Measurements from ENCODE around the gene LY9.

DNA sequence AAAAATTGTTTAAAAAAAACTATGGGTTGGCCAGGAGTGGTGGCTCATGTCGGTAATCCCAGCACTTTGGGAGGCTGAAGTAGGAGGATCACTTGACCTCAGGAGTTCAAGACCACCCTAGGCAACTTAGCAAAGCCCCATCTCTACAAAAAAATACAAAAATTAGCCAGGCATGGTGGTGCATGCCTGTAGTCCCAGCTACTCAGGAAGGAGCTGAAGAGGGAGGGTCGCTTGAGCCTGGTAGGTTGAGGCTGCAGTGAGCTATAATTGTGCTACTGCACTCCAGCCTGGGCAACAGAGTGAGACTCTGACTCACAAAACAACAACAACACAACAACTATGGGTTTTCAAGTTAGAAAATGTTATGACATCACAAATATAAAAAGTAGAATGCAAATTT lies 40.5 kb upstream of the LY9 start:
- TF ChIP-seq, protein P1, sequence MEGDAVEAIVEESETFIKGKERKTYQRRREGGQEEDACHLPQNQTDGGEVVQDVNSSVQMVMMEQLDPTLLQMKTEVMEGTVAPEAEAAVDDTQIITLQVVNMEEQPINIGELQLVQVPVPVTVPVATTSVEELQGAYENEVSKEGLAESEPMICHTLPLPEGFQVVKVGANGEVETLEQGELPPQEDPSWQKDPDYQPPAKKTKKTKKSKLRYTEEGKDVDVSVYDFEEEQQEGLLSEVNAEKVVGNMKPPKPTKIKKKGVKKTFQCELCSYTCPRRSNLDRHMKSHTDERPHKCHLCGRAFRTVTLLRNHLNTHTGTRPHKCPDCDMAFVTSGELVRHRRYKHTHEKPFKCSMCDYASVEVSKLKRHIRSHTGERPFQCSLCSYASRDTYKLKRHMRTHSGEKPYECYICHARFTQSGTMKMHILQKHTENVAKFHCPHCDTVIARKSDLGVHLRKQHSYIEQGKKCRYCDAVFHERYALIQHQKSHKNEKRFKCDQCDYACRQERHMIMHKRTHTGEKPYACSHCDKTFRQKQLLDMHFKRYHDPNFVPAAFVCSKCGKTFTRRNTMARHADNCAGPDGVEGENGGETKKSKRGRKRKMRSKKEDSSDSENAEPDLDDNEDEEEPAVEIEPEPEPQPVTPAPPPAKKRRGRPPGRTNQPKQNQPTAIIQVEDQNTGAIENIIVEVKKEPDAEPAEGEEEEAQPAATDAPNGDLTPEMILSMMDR (conservative IDR thresholded peaks at IDR 0.05) = no peak
- no peak for TF ChIP-seq EZH2 (IDR thresholded peaks at IDR 0.05; ENCODE audit: low read depth)
